Central memory CD8-positive, alpha-beta T cell (primary cell): ENCODE data around the gene SERPINE2.
A peak's percentile ranks its signal among the peaks of the same experiment; 100 is the strongest.

Experiments
- ATAC-seq: fragments of 150-1000 bp; cut with Tn5 transposase; replicated peaks from 2 replicates; pipeline ENCODE4 v1.10.0; 2022; ENCODE audit warnings: mild to moderate bottlenecking, moderate FRiP score, moderate number of reproducible peaks; ENCODE audit not compliant: poor library complexity, severe bottlenecking; ENCODE audit errors: extremely low read depth
- DNase-seq, 2 donors: peaks; one replicate each; pipeline ENCODE4 v3.0.0; 2021; ENCODE audit warnings: low spot score in 2 of 2
- H3K27ac Mint-ChIP-seq: one replicate; pipeline ENCODE4 v1.8.0; 2022; ENCODE audit warnings: low read depth, mild to moderate bottlenecking, moderate library complexity, mixed read lengths
- H3K27me3 Mint-ChIP-seq: one replicate; pipeline ENCODE4 v1.8.0; 2022; ENCODE audit warnings: mixed read lengths
- H3K36me3 Mint-ChIP-seq: one replicate; pipeline ENCODE4 v1.8.0; 2022; ENCODE audit warnings: mild to moderate bottlenecking, moderate library complexity, mixed read lengths; ENCODE audit not compliant: insufficient read depth
- H3K4me1 Mint-ChIP-seq: one replicate; pipeline ENCODE4 v1.8.0; 2022; ENCODE audit warnings: mixed read lengths
- H3K4me3 Mint-ChIP-seq: one replicate; pipeline ENCODE4 v1.8.0; 2022; ENCODE audit warnings: mild to moderate bottlenecking, moderate library complexity, mixed read lengths
- H3K9me3 Mint-ChIP-seq: one replicate; pipeline ENCODE4 v1.8.0; 2022; ENCODE audit warnings: mixed read lengths

Gene SERPINE2

DNA sequence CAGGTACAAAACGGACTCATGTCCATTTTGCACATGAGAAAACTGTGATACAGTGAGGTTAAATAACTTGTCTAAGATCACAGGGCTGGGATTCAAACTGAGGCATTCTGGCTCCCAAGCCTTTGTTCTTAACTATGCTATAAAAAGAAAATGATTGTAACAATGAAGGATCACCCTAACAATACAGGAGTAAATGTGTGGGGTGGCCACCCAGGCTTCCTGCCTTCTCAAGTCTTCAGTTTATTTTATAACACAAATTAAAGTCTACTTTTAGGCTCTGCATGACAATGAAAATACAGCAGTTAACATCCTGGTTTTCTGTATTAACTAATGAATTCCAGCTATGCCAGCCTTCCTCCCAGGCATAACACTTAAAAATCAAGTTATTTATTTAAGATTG, 101.6 kb downstream of the SERPINE2 start:
- ATAC-seq, result no peak
- Mint-ChIP-seq H3K27ac (no peak overlapping the region), H3K4me3 (no peak overlapping the region)

DNA sequence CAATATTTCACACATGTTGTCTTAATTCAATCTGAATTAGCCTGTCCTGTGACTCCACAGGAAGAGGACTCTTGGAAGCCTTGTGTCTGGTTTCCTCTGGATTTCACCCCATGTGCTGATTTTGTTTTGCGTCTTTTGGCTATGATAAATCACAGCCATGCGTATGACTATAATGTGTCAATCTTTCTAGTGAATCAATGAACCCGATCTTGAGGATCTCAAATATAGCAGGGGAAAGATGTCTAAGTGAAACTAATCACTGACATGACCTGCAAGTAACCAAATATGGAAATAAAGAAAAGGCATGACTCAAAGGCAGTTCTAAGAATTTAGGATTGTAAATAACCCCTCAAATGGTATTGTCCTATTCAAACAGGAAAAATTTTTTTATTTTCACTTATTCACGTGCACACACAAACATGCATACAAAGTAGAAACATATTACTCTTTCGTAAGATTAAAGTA, 102.2 kb downstream of the SERPINE2 start:
- Mint-ChIP-seq H3K4me1 (peaks cover 52% of the 10 kb centered on the region), H3K27me3 (no peaks in the 10 kb centered on the region), H3K9me3 (no peaks in the 10 kb centered on the region), H3K36me3 (peaks cover 10% of the 10 kb centered on the region), H3K27ac (no peak overlapping the region), H3K4me3 (no peak overlapping the region)
- ATAC-seq (no peak), DNase-seq (no peak)

More for the DNA sequence above, 101.6 kb downstream of the SERPINE2 start:
- Mint-ChIP-seq H3K27me3 (no peaks in the 10 kb centered on the region), H3K36me3 (peaks cover 10% of the 10 kb centered on the region), H3K4me1 (peaks cover 54% of the 10 kb centered on the region), H3K9me3 (no peaks in the 10 kb centered on the region)
- DNase-seq, result no peak

DNA sequence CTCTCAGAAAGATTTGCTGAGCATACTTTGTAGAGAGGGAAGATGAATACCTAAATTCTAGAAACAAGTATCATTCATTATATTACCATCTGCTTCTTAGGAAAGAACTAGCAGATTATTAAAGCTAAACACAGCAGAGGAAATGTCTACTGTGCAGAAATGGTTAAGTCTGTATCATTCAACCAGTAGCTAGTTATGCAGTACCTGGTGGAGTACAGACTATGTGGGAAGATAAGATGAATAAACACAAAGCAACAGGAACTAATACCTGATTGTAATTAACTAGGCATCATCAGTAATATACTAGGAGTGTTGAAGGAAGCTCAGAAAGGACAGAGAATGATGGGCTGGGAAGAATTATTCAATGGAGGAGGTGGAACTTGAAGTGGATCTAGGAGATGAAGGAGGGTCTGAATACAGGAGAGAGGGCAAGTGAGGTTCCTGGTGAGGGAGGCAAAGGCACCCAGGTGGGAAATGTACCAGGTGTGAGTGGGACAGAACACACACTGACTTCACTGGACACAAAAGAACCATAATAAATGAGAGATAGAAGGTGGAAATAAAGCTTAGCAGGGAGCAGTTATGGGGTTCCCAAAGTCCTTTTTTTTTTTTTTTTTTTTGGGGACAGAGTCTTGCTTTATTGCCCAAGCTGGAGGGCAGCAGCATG, 103.5 kb downstream of the SERPINE2 start:
- no peak for ATAC-seq
- Mint-ChIP-seq H3K4me1 (peaks cover 44% of the 10 kb centered on the region), H3K4me3 (no peak overlapping the region), H3K27ac (no peak overlapping the region), H3K36me3 (peaks cover 4% of the 10 kb centered on the region), H3K9me3 (no peaks in the 10 kb centered on the region), H3K27me3 (no peaks in the 10 kb centered on the region)
- no peak for DNase-seq

DNA sequence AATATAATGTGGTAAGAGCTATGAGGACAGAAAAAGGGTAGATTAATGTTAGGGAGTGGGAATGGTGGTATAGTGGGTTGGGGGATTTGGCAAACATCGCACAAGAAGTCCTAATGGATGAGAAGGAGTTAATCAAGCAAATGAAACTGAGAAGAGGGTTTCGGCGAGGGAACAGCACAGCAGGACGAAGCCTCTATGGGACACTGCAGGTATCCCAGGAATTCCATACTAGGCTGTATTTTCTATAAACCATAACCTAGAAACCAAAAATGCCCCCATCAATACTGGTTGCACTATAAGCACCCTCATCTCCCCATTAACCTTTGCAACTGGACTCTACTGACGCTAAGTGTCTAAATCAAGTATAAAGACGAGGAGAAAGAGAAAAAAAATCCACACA, 104.2 kb downstream of the SERPINE2 start:
- H3K4me3 Mint-ChIP-seq, result no peak overlapping the region
- peaks cover 51% of the 10 kb centered on the region for H3K4me1 Mint-ChIP-seq

GRCh38 chr2:223932816-223933800, 106.0 kb downstream of the SERPINE2 start:
- Mint-ChIP-seq H3K9me3 (no peaks in the 10 kb centered on the region), H3K27me3 (no peaks in the 10 kb centered on the region), H3K27ac (no peak overlapping the region), H3K4me3 (no peak overlapping the region), H3K36me3 (peaks cover 6% of the 10 kb centered on the region), H3K4me1 (peaks cover 61% of the 10 kb centered on the region)
- ATAC-seq (no peak), DNase-seq (no peak)

More for the DNA sequence above, 104.2 kb downstream of the SERPINE2 start:
- peaks cover 4% of the 10 kb centered on the region for H3K36me3 Mint-ChIP-seq
- no peak overlapping the region for H3K27ac Mint-ChIP-seq
- DNase-seq (no peak), ATAC-seq (no peak)
- H3K27me3 Mint-ChIP-seq, result no peaks in the 10 kb centered on the region
- no peaks in the 10 kb centered on the region for H3K9me3 Mint-ChIP-seq

DNA sequence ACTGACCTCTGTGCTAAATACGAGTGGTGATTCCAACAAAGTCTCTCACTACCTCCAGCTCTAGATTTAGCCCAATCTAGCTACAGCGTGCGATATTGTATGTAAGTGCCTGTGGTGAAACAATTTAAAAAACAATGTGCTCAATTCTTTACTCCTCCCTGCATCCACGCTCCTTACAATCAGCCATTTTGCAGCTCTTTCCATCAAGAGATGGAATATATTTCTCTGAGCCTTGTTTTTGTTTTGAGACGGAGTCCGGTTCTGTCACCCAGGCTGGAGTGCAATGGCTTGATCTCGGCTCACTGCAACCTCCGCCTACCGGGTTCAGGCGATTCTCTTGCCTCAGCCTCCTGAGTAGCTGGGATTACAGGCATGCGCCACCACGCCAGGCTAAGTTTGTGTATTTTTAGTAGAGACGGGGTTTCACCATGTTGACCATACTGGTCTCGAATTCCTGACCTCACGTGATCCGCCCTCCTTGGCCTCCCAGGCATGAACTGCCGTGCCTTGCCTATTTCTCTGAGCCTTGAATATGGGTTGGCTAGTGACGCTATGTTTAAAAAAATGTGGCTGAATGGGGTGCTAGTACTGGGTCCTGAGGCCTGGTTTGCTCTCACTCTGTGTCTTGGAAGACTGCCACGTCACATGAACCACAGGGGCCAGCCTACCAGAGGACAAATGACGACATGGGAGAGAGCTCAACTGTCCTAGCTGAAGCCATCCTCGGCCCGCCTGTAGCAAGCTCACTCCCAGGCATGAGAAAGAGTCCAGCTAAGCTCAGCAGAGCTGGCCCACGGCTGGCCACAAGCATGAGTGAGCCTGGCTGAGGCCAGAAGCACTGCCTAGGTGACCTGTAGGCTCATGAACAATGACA, 108.7 kb downstream of the SERPINE2 start:
- peak overlapping the region; percentile 50 for H3K4me3 Mint-ChIP-seq
- ATAC-seq, result no peak
- no peaks in the 10 kb centered on the region for H3K27me3 Mint-ChIP-seq
- peak overlapping the region; percentile 8 for H3K27ac Mint-ChIP-seq
- H3K36me3 Mint-ChIP-seq, result peaks cover 7% of the 10 kb centered on the region
- peaks cover 54% of the 10 kb centered on the region for H3K4me1 Mint-ChIP-seq
- no peaks in the 10 kb centered on the region for H3K9me3 Mint-ChIP-seq
- DNase-seq, result no peak

DNA sequence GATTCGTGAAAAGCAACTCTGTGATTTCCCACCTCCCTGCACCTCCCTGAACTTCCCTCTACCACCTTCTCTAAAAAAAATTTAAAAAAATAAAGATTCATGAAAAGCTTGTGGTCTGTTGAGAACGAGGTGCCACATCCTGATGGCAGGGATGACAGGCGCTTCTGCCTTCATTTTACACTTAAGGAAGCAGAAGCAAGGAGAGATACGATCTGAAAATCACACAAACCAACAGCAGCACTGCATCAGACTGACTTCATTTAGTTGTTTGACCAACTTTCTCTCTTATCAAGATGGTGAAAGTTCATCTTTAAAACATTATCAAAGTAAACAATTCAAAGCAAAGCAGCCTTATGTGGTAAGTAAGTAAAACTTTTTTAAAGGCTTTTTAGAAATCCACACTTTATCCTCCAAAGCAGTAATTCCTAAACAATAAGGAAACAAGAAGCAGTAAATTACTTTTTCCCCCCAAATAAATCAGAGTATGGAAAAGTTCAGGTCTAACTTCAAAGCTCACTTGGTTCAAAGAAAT, 109.4 kb downstream of the SERPINE2 start:
- peak overlapping the region; percentile 53 for H3K27ac Mint-ChIP-seq
- no peaks in the 10 kb centered on the region for H3K9me3 Mint-ChIP-seq
- ATAC-seq, result peak; percentile 88
- no peaks in the 10 kb centered on the region for H3K27me3 Mint-ChIP-seq
- DNase-seq, result no peak
- peaks cover 7% of the 10 kb centered on the region for H3K36me3 Mint-ChIP-seq
- H3K4me1 Mint-ChIP-seq, result peaks cover 49% of the 10 kb centered on the region
- peak overlapping the region; percentile 50 for H3K4me3 Mint-ChIP-seq

- no peak overlapping the region for H3K4me3 Mint-ChIP-seq
- DNase-seq, result no peak
- H3K27me3 Mint-ChIP-seq, result no peaks in the 10 kb centered on the region
- ATAC-seq, result no peak
- H3K9me3 Mint-ChIP-seq, result no peaks in the 10 kb centered on the region
- no peak overlapping the region for H3K27ac Mint-ChIP-seq
- peaks cover 7% of the 10 kb centered on the region for H3K36me3 Mint-ChIP-seq
- peaks cover 45% of the 10 kb centered on the region for H3K4me1 Mint-ChIP-seq
Measured at GRCh38 chr2:223928113-223929006, 110.7 kb downstream of the SERPINE2 start.

GRCh38 chr2:223925106-223925505, 114.0 kb downstream of the SERPINE2 start:
- H3K27me3 Mint-ChIP-seq, result no peaks in the 10 kb centered on the region
- no peak for ATAC-seq

More at GRCh38 chr2:223925106-223925505, 114.0 kb downstream of the SERPINE2 start:
- H3K4me1 Mint-ChIP-seq, result peaks cover 61% of the 10 kb centered on the region
- H3K9me3 Mint-ChIP-seq, result no peaks in the 10 kb centered on the region
- H3K27ac Mint-ChIP-seq, result no peak overlapping the region
- H3K4me3 Mint-ChIP-seq, result no peak overlapping the region
- no peak for DNase-seq
- H3K36me3 Mint-ChIP-seq, result peaks cover 7% of the 10 kb centered on the region
